ENCODE measurements around the gene SERPINA12. TPM values are rescaled to one million over a fixed set of nuclear protein-coding genes. Genes with fewer than 3 reads are reported as not detected.

Gene SERPINA12
- total RNA-seq, 1 donor, result not detected

DNA sequence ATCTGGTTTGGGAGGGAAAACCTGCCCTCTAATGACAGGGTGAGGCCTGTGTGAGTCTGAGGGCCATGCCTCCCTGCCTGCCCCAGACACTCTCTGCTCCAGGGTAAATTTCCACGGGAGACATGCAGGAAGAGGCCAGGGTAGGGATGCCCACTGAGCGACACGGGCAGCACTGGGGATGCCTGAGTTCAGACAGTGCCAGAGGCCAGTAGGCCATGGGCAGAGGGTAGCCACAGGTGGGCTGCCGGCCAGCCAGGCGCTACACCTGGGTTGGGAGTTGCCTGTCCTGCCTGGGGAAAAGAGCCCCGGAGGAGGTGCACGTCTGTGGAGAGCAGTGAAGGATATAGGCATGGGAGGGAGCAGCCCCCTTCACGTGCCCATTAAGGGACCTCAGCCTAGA, 3.6 kb downstream of the SERPINA12 start:
- no peak overlapping the region for H3K4me3 ChIP-seq (ENCODE audit: low read depth, low read length)
- DNase-seq (ENCODE audit: low read depth), result no peak
- TF ChIP-seq, protein P1, sequence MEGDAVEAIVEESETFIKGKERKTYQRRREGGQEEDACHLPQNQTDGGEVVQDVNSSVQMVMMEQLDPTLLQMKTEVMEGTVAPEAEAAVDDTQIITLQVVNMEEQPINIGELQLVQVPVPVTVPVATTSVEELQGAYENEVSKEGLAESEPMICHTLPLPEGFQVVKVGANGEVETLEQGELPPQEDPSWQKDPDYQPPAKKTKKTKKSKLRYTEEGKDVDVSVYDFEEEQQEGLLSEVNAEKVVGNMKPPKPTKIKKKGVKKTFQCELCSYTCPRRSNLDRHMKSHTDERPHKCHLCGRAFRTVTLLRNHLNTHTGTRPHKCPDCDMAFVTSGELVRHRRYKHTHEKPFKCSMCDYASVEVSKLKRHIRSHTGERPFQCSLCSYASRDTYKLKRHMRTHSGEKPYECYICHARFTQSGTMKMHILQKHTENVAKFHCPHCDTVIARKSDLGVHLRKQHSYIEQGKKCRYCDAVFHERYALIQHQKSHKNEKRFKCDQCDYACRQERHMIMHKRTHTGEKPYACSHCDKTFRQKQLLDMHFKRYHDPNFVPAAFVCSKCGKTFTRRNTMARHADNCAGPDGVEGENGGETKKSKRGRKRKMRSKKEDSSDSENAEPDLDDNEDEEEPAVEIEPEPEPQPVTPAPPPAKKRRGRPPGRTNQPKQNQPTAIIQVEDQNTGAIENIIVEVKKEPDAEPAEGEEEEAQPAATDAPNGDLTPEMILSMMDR (IDR thresholded peaks at IDR 0.05; ENCODE audit: insufficient read depth, low read length), result no peak

- no peak for DNase-seq (ENCODE audit: low read depth)
- TF ChIP-seq, protein P1 (IDR thresholded peaks at IDR 0.05; ENCODE audit: insufficient read depth, low read length), result no peak
- no peak overlapping the region for H3K4me3 ChIP-seq (ENCODE audit: low read depth, low read length)
These were observed 4.1 kb downstream of the SERPINA12 start for GRCh38 chr14:94505206-94505605.

DNA sequence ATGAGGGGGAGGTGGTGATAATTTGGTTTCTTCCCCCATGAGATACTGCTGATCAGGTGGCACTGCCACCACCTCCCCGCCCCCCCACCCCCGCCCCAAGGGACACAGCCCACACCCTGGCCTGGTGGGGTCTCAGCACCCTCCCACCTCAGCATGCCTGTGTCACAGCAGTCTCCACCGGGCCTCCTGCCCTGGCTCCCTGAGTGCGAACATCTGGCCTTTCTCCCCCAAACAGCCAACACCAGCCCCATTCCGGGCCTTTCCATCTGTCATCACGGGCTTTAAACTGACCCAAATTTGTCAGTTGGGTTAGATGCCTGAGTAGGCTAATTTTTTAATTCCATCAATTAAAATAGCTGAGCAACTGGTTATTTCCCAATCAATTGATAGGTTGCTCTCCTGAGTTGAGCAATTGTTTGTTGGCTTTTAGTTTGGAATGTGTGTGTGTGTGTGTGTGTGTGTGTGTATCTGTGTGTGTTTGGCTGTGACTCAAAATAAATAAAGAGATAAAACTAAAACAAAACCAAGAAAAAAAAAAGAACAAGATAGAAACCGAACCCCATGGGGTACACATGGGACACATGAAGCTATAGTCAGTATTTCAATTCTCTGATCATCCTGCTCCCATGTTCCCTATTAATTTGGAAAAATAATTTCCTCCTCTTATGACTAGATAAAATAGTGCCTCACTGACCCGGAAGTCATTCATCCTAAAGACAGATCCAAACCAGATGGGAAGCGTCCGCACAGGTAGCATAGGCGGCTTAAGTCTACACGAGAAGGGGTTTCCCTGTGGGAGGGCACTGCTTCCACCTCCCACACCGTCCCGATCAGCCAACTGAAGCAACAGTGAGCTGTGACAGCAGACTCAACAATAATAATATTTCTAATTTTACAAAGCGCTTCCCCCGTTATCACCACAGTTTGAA, 7.4 kb downstream of the SERPINA12 start:
- TF ChIP-seq, protein P1 (IDR thresholded peaks at IDR 0.05; ENCODE audit: insufficient read depth, low read length), result no peak
- no peak overlapping the region for H3K4me3 ChIP-seq (ENCODE audit: low read depth, low read length)
- no peak for DNase-seq (ENCODE audit: low read depth)

GRCh38 chr14:94500264-94500663, 9.0 kb downstream of the SERPINA12 start:
- DNase-seq (ENCODE audit: low read depth), result no peak
- TF ChIP-seq, protein P1 (IDR thresholded peaks at IDR 0.05; ENCODE audit: insufficient read depth, low read length), result no peak
- H3K4me3 ChIP-seq (ENCODE audit: low read depth, low read length), result no peak overlapping the region

DNA sequence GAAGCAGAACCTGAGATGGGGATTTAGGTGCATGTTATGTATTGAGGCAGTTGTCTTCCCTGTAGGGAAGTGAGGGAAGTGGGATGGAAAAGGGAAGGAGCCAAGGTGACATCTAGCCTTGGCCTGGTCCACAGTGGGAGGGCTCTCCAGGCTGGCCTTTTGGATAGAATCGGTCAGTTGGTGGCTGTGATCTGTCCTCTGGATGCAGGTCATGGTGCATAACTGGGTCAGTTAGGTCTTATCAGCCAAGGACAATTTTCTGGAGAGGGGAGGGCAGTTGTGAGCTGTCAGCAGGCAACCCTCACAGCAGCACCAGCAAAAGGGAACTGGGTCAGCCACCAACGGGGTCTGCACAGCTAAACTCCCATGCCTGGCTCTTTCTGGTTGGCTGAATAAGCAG, 9.6 kb downstream of the SERPINA12 start:
- no peak overlapping the region for H3K4me3 ChIP-seq (ENCODE audit: low read depth, low read length)
- TF ChIP-seq, protein P1 (IDR thresholded peaks at IDR 0.05; ENCODE audit: insufficient read depth, low read length), result no peak
- no peak for DNase-seq (ENCODE audit: low read depth)

- TF ChIP-seq, protein P1 (IDR thresholded peaks at IDR 0.05; ENCODE audit: insufficient read depth, low read length), result no peak
- no peak for DNase-seq (ENCODE audit: low read depth)
These were observed 11.1 kb downstream of the SERPINA12 start for GRCh38 chr14:94498215-94498614.

More at GRCh38 chr14:94498215-94498614, 11.1 kb downstream of the SERPINA12 start:
- H3K4me3 ChIP-seq (ENCODE audit: low read depth, low read length), result no peak overlapping the region
